Measurements from ENCODE around the gene ZFTA. TPM values are rescaled to one million over a fixed set of nuclear protein-coding genes. Genes with fewer than 3 reads are reported as not detected.

ZFTA gene
- polyA plus RNA-seq, 1 donor from 2014 or later: 82.5 TPM

DNA sequence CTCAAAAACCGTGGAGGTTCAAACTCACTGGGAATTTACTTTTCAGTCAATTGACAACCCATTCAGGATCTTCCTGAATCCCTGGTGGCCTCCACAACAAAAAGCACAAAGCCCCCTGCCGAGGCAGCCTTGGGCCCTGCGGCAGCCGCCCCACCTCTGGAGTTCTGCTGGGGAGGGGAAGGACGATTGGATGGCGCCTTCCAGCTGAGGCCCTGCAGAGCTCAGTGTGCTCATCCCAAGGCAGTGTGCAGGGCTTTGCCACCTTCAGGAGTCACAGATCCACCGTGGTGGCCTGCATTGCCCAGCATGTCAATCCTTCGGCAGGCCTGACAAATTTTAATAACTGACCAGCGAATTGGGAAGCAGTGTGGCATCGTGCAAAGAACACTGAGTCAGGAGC is 7.4 kb downstream of the ZFTA start:
- Histone ChIP-seq H3K4me2 (ENCODE audit: low read length) (peak overlapping the region; percentile 92), H3K9me2 (ENCODE audit: insufficient read depth, low read length) (no peaks in the 10 kb centered on the region), H3K27me3 (ENCODE audit: insufficient read depth, low read depth, low read length) (no peaks in the 10 kb centered on the region), H3K9ac (ENCODE audit: low read length) (peak overlapping the region; percentile 76), H2AFZ (ENCODE audit: low read depth, low read length) (no peak overlapping the region), H3K4me3 (ENCODE audit: low read length) (peak overlapping the region; percentile 70), H3K27ac (ENCODE audit: low read length) (peak overlapping the region; percentile 81), H3F3A (ENCODE audit: insufficient read depth, low read length, poor library complexity, severe bottlenecking) (no peaks in the 10 kb centered on the region), H3K36me3 (ENCODE audit: insufficient read depth, low read length) (no peaks in the 10 kb centered on the region), H3K79me2 (replicated peaks; ENCODE audit: insufficient read depth, low read length) (peaks cover 39% of the 10 kb centered on the region), H4K20me1 (ENCODE audit: insufficient read depth) (peaks cover 3% of the 10 kb centered on the region), H3K9me3 (ENCODE audit: low read length) (no peaks in the 10 kb centered on the region)
- TF ChIP-seq, protein P1, sequence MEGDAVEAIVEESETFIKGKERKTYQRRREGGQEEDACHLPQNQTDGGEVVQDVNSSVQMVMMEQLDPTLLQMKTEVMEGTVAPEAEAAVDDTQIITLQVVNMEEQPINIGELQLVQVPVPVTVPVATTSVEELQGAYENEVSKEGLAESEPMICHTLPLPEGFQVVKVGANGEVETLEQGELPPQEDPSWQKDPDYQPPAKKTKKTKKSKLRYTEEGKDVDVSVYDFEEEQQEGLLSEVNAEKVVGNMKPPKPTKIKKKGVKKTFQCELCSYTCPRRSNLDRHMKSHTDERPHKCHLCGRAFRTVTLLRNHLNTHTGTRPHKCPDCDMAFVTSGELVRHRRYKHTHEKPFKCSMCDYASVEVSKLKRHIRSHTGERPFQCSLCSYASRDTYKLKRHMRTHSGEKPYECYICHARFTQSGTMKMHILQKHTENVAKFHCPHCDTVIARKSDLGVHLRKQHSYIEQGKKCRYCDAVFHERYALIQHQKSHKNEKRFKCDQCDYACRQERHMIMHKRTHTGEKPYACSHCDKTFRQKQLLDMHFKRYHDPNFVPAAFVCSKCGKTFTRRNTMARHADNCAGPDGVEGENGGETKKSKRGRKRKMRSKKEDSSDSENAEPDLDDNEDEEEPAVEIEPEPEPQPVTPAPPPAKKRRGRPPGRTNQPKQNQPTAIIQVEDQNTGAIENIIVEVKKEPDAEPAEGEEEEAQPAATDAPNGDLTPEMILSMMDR (IDR thresholded peaks at IDR 0.05; ENCODE audit: poor library complexity, severe bottlenecking): no peak
- TF ChIP-seq EZH2 (IDR thresholded peaks at IDR 0.05; ENCODE audit: borderline replicate concordance, insufficient read depth, low read length, poor library complexity, severe bottlenecking) (no peak), MXI1 (conservative IDR thresholded peaks at IDR 0.05; ENCODE audit: poor library complexity, severe bottlenecking) (no peak), RAD21 (conservative IDR thresholded peaks at IDR 0.05) (no peak), TAF1 (IDR thresholded peaks at IDR 0.05; ENCODE audit: low read depth) (no peak), SMC3 (conservative IDR thresholded peaks at IDR 0.05; ENCODE audit: poor library complexity) (no peak), POLR2AphosphoS5 (IDR thresholded peaks at IDR 0.05) (peak; percentile 37)
- TF ChIP-seq, protein P2, sequence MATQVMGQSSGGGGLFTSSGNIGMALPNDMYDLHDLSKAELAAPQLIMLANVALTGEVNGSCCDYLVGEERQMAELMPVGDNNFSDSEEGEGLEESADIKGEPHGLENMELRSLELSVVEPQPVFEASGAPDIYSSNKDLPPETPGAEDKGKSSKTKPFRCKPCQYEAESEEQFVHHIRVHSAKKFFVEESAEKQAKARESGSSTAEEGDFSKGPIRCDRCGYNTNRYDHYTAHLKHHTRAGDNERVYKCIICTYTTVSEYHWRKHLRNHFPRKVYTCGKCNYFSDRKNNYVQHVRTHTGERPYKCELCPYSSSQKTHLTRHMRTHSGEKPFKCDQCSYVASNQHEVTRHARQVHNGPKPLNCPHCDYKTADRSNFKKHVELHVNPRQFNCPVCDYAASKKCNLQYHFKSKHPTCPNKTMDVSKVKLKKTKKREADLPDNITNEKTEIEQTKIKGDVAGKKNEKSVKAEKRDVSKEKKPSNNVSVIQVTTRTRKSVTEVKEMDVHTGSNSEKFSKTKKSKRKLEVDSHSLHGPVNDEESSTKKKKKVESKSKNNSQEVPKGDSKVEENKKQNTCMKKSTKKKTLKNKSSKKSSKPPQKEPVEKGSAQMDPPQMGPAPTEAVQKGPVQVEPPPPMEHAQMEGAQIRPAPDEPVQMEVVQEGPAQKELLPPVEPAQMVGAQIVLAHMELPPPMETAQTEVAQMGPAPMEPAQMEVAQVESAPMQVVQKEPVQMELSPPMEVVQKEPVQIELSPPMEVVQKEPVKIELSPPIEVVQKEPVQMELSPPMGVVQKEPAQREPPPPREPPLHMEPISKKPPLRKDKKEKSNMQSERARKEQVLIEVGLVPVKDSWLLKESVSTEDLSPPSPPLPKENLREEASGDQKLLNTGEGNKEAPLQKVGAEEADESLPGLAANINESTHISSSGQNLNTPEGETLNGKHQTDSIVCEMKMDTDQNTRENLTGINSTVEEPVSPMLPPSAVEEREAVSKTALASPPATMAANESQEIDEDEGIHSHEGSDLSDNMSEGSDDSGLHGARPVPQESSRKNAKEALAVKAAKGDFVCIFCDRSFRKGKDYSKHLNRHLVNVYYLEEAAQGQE (IDR thresholded peaks at IDR 0.05; ENCODE audit: borderline replicate concordance): peak; percentile 6

DNA sequence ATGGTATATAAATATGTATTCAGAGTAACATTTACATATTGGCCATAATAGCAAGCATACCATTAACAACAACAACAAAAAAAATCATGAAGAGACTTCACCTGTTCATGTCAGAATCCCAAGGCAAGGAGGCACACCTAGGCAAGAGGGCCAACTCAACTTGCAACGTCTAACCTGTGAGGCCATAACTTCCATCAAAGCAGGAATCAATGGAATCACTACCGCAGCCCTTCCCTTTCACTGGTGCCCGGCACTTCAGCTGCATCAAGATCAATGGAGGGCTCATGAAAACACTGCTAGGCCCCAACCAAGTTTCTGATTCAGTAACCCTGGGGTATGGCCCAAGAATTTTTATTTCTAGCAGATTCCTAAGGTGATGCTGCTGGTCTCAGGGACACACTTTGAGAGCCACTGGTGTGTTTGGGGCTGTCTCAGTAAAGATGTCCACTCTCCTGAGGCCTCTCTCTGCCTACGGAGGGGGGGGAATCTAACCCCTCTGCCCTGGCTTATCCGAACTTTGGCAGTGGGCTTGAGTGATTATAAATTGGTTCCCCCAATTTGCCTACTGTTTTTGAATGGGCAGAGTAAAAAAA is 8.0 kb downstream of the ZFTA start:
- peaks cover 33% of the 10 kb centered on the region for H3K79me2 ChIP-seq (replicated peaks; ENCODE audit: insufficient read depth, low read length)
- H3K4me3 ChIP-seq (ENCODE audit: low read length): peak overlapping the region; percentile 70
- no peaks in the 10 kb centered on the region for H3K27me3 ChIP-seq (ENCODE audit: insufficient read depth, low read depth, low read length)
- H2AFZ ChIP-seq (ENCODE audit: low read depth, low read length): no peak overlapping the region
- no peaks in the 10 kb centered on the region for H3K9me2 ChIP-seq (ENCODE audit: insufficient read depth, low read length)
- H3K36me3 ChIP-seq (ENCODE audit: insufficient read depth, low read length): no peaks in the 10 kb centered on the region
- peak overlapping the region; percentile 81 for H3K27ac ChIP-seq (ENCODE audit: low read length)
- no peaks in the 10 kb centered on the region for H3F3A ChIP-seq (ENCODE audit: insufficient read depth, low read length, poor library complexity, severe bottlenecking)
- TF ChIP-seq TAF1 (IDR thresholded peaks at IDR 0.05; ENCODE audit: low read depth): no peak
- TF ChIP-seq, protein P1 (IDR thresholded peaks at IDR 0.05; ENCODE audit: poor library complexity, severe bottlenecking): no peak
- no peak for TF ChIP-seq SMC3 (conservative IDR thresholded peaks at IDR 0.05; ENCODE audit: poor library complexity)
- no peak for TF ChIP-seq EP300 (conservative IDR thresholded peaks at IDR 0.05; ENCODE audit: poor library complexity, severe bottlenecking)
- TF ChIP-seq RAD21 (conservative IDR thresholded peaks at IDR 0.05): no peak
- TF ChIP-seq POLR2AphosphoS5 (IDR thresholded peaks at IDR 0.05): no peak
- no peak for TF ChIP-seq EZH2 (IDR thresholded peaks at IDR 0.05; ENCODE audit: borderline replicate concordance, insufficient read depth, low read length, poor library complexity, severe bottlenecking)
- TF ChIP-seq MXI1 (conservative IDR thresholded peaks at IDR 0.05; ENCODE audit: poor library complexity, severe bottlenecking): no peak
- TF ChIP-seq, protein P2 (IDR thresholded peaks at IDR 0.05; ENCODE audit: borderline replicate concordance): no peak
- H3K4me2 ChIP-seq (ENCODE audit: low read length): peak overlapping the region; percentile 92
- no peaks in the 10 kb centered on the region for H3K9me3 ChIP-seq (ENCODE audit: low read length)
- peaks cover 3% of the 10 kb centered on the region for H4K20me1 ChIP-seq (ENCODE audit: insufficient read depth)
- H3K9ac ChIP-seq (ENCODE audit: low read length): peak overlapping the region; percentile 76
